GM21360 (cell line): ENCODE measurements around the gene SLC25A18.

Experiments
- ATAC-seq: cut with Tn5 transposase; IDR thresholded peaks from one replicate; pipeline ENCODE4 v1.9.1; 2021; ENCODE audit warnings: mild to moderate bottlenecking, moderate library complexity; ENCODE audit not compliant: unreplicated experiment

The SLC25A18 gene

GRCh38 chr22:17569971-17570511 is 6.7 kb downstream of the SLC25A18 start:
- no peak for ATAC-seq

GRCh38 chr22:17570851-17571631 is 7.7 kb downstream of the SLC25A18 start:
- no peak for ATAC-seq

GRCh38 chr22:17575151-17575550 is 11.9 kb downstream of the SLC25A18 start:
- no peak for ATAC-seq

DNA sequence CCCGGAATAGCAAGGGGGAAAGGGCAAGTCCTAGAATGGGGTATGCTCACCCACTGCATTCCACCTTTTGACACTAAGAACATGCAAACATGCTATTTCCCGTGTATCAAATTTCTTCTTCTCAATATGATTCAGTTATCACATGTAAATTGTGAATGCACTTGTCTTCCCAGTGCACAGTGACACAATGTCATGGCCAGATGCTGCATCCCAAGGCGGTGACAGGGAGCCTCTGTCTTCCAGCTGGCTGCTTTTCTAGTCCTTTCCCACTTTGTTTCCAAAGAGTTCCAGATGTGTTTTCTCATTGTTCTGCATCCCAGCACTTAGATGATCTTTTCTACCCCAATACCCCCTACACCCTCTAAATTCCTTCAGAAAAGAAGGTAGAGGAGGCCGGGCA is 12.4 kb downstream of the SLC25A18 start:
- ATAC-seq: no peak

- ATAC-seq: no peak
Measured at GRCh38 chr22:17576470-17576869, 13.2 kb downstream of the SLC25A18 start.

DNA sequence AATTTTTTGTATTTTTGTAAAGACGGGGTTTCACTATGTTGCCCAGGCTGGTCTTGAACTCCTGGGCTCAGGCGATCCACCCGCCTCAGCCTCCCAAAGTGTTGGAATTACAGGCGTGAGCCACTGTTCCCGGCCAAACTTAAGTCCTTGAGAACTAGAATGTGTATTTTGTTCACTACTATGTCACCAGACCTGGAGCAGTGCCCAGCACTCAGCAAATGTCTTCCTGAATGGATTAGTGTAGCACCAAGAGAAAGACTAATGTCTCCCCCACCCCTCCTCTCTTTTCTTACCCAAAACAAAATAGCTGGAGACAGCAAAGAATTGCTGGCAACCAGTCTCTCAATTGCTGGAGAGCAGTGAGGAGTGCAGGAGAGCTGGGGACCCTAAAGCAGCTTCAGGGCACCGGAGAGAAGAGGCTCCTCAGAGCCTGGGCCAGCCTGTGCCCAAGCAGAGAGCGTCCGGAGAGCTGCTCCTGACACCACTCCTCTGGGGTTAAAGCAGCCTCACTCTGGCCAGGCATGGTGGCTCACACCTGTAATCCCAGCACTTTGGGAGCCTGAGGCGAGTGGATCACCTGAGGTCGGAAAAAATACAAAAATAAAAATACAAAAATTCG is 14.9 kb downstream of the SLC25A18 start:
- ATAC-seq: no peak

DNA sequence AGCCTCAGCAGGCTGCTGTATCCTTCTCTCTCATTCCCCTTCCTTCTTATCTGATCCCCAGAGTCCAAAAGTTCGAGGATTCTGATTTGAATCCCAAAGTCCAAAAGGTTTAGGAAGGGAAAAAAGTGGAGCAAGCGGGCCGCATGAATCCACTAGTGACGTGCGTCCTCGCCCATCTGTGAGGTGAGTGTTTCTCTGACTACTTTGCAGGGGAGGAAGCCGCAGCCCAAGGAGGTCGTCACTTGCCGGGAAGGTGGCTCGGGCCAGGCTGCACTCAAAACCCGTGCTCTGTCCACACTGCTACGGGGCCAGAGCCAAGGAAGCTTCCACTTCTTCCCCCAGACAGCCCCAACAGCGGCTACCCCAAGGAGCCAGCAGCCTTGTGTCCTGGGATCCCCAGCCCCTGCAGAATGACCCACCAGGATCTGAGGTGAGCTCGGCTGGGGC is 16.3 kb downstream of the SLC25A18 start:
- ATAC-seq: no peak

- no peak for ATAC-seq
Measured at GRCh38 chr22:17580441-17581031, 17.2 kb downstream of the SLC25A18 start.

- no peak for ATAC-seq
Measured at GRCh38 chr22:17581056-17581455, 17.8 kb downstream of the SLC25A18 start.

DNA sequence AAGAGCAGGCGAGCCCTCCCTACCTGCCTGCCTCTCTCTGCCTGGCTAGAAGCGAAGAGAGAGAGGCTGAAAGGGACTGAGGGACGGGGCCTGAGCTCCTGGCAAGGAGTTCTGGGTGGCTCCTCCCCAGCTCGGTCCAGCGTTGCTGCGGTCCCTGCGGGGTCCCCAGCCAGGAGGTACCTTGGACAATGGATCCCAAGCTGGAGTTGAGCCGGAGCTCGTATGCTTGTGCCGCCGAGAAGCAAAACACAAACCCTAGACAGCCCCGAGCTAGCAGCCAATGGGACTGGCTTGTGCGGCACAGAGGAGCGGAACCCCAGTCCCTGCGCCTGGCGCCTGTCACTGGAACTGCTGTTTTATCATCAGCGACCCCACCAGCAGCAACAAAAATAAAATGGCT is 18.3 kb downstream of the SLC25A18 start:
- no peak for ATAC-seq

- no peak for ATAC-seq
Measured at GRCh38 chr22:17583151-17583550, 19.9 kb downstream of the SLC25A18 start.

DNA sequence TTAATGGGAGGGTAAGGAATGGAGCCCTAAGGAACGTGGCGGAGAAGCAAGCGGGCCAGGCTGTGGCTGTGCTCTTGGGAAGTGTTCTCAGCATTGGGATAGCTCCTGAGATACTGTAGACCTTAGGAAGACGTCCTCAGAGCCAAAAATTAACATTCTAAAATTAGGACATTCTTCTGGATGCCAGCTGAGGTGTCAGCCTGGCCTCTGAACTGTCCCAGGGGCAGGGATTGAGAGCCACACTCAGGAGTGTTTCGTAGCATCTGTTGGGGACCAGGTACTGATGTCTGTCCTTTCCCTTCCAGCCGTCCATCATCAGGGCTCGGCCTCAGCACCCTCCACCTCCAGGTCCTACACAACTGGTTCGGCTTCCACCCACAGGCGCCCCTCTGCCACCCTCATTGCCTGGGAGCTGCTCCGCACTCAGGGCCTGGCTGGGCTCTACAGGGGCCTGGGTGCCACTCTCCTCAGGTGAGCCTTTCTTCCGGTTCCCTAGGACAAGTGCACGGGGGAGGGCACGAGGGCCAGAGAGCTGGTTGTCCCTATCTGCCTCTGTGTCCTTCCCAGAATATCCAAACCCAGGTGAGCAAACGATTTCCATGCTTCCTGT is 23.6 kb downstream of the SLC25A18 start:
- ATAC-seq: no peak

DNA sequence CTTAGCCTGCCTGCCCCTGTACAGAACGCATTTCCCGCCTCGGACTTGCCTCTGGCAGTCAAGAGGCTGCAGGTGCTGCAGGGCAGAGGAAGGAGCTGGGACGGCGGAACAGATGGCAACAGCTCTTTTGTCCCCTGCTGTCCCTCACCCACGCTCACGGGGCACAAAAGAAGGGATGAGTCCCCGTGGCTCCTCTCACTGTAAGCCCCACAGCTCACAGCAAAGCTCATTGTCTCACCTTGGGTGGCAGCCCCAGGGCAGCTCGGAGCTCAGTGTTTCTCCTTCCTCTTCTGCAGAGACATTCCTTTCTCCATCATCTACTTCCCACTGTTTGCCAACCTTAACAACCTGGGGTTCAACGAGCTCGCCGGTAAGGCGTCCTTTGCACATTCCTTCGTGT is 24.3 kb downstream of the SLC25A18 start:
- ATAC-seq: no peak

- ATAC-seq: no peak
Measured at GRCh38 chr22:17588606-17589005, 25.3 kb downstream of the SLC25A18 start.

DNA sequence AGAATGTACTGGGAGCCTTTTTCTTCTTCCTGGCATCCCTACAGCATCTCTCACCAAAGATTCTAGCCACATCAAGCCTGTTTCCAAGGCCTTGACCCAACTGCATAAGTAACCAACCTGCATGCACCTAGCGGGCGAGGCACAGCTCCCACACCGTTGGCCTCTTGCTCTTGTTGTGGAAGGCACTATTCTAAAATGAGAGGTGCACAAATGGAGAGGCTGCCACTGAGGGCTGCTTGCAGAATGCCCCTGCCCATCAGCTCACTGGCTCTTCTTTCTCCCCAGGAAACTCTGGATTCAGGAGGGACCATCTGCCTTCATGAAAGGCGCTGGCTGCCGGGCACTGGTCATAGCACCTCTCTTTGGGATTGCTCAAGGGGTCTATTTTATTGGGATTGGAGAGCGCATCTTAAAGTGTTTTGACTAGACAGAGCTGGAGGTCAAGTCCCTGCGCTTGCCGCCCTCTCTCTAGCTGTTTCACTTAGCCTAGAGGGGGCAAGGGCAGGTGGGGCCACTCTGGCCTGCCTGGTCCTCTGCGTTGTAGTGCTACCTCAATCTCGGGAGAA is 26.6 kb downstream of the SLC25A18 start:
- ATAC-seq: no peak

GRCh38 chr22:17590586-17590985 is 27.3 kb downstream of the SLC25A18 start:
- ATAC-seq: no peak

DNA sequence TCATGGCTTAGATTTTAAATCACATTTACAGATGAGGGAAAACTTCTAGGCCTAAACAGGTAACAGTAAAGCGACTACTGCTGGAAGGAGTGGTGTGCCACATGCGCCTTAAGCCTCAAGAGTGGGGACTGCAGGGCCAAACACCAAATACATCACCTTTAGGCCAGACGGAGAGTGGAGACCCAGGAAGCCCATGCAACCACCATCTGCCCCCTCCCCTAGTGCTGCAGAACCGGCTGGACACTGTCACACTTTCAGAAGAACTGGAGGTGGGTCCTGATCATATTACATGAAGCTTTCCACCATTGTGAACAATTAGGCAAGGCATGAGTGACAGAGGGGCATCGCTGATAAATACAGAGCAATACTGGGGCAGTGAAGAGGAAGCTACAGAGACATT is 28.9 kb downstream of the SLC25A18 start:
- ATAC-seq: no peak

- ATAC-seq: no peak
Measured at GRCh38 chr22:17596226-17596625, 32.9 kb downstream of the SLC25A18 start.

DNA sequence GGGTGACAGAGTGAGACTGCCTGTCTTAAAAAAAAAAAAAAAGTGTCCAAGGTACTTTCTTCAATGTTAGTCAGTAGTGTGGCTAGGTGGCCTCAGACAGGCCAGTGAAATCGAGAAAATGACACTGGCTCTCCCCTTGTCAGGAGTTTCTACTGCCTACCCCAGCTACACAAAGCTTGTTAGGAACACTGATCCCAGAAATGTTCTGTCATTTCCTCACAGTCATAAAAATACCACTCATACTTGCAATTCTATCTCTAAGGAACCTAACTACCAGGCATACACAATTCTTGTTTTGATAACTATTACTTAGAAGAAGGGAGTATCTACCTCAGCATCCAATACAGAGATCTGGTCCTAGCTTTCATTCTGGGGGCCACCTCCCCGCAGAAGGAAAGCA is 33.9 kb downstream of the SLC25A18 start:
- ATAC-seq: no peak

DNA sequence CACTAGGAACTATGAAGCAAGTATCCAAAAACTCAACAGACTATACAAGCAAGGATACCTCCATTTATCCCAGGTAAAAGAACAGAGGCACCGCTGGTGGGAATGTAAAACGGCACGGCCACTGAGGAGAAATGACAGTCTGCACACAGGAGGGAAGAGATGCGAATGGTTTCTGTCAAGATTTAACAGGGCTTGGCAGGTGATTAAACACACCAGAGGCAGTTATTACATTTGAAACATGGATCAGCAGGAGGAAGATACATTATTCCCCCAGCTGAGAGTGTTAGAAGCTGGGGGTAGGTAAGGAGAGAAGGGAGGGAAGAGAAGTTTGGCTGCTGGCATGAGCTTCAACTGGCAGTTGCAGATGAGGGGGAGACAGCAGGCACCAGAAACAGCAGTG is 35.0 kb downstream of the SLC25A18 start:
- ATAC-seq: no peak

GRCh38 chr22:17601031-17601430 is 37.7 kb downstream of the SLC25A18 start:
- no peak for ATAC-seq
